HEK293 (cell line): ENCODE results near the gene SS18L1.

ENCODE experiments used
- ZNF274 ChIP-seq, 2 experiments: fragments of 200-500 bp in 1 of 2; fragments of 450-650 bp in 1 of 2; sonication (Bioruptor generic) in 1 of 2; formaldehyde crosslinking in 1 of 2; IDR thresholded peaks; 2 replicates each; pipeline versions ENCODE4 v1.5.1 to v1.6.1; 2014 to 2016; ENCODE audit warnings: borderline replicate concordance in 1 of 2, inconsistent platforms in 1 of 2, low read length in 1 of 2, missing biosample characterization in 1 of 2, missing genetic modification characterization in 1 of 2
- ZNF510 ChIP-seq: fragments of 450-650 bp; formaldehyde crosslinking; IDR thresholded peaks from 2 replicates; pipeline ENCODE4 v1.5.1; 2018; ENCODE audit warnings: mild to moderate bottlenecking, missing genetic modification characterization, missing biosample characterization; ENCODE audit not compliant: insufficient replicate concordance
- TF ChIP-seq, protein P1 (sequence below): fragments of 450-650 bp; formaldehyde crosslinking; IDR thresholded peaks from 2 replicates; pipeline ENCODE4 v1.5.1; 2016; ENCODE audit warnings: missing biosample characterization, missing genetic modification characterization
- TF ChIP-seq, protein P2 (sequence below): fragments of 450-650 bp; formaldehyde crosslinking; conservative IDR thresholded peaks from 2 replicates; pipeline ENCODE4 v1.5.1; 2016; ENCODE audit warnings: low read depth, missing biosample characterization, missing genetic modification characterization

- TF ChIP-seq ZNF510 (tag by site-specific recombination) (no peak), ZNF274 (IDR thresholded peaks at IDR 0.05; ENCODE audit: low read length) (no peak), ZNF274 (tag by site-specific recombination; IDR thresholded peaks at IDR 0.05; ENCODE audit: borderline replicate concordance) (no peak)
- TF ChIP-seq, protein P1, sequence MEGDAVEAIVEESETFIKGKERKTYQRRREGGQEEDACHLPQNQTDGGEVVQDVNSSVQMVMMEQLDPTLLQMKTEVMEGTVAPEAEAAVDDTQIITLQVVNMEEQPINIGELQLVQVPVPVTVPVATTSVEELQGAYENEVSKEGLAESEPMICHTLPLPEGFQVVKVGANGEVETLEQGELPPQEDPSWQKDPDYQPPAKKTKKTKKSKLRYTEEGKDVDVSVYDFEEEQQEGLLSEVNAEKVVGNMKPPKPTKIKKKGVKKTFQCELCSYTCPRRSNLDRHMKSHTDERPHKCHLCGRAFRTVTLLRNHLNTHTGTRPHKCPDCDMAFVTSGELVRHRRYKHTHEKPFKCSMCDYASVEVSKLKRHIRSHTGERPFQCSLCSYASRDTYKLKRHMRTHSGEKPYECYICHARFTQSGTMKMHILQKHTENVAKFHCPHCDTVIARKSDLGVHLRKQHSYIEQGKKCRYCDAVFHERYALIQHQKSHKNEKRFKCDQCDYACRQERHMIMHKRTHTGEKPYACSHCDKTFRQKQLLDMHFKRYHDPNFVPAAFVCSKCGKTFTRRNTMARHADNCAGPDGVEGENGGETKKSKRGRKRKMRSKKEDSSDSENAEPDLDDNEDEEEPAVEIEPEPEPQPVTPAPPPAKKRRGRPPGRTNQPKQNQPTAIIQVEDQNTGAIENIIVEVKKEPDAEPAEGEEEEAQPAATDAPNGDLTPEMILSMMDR = no peak
- TF ChIP-seq, protein P2, sequence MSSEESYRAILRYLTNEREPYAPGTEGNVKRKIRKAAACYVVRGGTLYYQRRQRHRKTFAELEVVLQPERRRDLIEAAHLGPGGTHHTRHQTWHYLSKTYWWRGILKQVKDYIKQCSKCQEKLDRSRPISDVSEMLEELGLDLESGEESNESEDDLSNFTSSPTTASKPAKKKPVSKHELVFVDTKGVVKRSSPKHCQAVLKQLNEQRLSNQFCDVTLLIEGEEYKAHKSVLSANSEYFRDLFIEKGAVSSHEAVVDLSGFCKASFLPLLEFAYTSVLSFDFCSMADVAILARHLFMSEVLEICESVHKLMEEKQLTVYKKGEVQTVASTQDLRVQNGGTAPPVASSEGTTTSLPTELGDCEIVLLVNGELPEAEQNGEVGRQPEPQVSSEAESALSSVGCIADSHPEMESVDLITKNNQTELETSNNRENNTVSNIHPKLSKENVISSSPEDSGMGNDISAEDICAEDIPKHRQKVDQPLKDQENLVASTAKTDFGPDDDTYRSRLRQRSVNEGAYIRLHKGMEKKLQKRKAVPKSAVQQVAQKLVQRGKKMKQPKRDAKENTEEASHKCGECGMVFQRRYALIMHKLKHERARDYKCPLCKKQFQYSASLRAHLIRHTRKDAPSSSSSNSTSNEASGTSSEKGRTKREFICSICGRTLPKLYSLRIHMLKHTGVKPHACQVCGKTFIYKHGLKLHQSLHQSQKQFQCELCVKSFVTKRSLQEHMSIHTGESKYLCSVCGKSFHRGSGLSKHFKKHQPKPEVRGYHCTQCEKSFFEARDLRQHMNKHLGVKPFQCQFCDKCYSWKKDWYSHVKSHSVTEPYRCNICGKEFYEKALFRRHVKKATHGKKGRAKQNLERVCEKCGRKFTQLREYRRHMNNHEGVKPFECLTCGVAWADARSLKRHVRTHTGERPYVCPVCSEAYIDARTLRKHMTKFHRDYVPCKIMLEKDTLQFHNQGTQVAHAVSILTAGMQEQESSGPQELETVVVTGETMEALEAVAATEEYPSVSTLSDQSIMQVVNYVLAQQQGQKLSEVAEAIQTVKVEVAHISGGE = no peak
Observed at GRCh38 chr20:62210496-62210855, 66.9 kb downstream of the SS18L1 start.
